Measurements from ENCODE around the gene RHOBTB3.

- TF ChIP-seq CTCF (conservative IDR thresholded peaks at IDR 0.05) (no peak), ZFX (IDR thresholded peaks at IDR 0.05) (no peak)
These were observed 48.5 kb downstream of the RHOBTB3 start for GRCh38 chr5:95779611-95780010.
